Measurements from ENCODE around the gene PCDHGB3.
"Not testable (repeated sequence)": the region's sequence is repeated elsewhere in the genome, so short reads cannot be mapped to it uniquely, and the experiment has no call there.

PCDHGB3 gene

DNA sequence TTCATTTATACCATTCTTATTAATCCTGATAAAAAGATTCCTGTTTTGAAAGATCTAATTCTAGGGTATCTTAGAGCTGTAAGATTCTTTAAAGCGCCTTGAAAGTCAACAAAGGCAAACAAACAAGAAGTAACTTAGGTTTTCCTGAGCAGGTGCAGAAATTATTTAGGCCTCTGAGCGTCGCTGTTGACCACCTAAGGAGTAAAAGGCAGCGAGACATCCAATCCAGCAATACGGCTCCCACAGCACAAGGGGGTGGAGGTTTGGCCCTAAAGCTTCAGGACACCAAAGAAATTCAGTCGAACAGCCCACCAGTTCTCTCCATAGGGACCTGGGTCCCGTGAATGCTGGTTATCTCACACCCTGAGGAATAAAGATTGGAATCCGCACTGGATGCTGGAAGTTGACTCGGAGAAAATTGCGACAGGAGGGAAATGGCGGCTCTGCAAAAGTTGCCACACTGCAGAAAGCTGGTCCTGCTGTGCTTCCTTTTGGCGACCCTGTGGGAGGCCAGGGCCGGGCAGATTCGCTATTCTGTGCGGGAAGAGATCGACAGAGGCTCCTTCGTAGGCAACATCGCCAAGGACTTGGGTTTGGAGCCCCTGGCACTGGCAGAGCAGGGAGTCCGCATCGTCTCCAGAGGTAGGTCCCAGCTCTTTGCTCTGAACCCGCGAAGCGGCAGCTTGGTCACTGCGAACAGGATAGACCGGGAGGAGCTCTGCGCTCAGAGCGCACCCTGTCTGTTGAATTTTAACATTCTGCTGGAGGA lies 31.3 kb upstream of the PCDHGB3 start, which contains the start of gene PCDHGA2:
PCDHGA2 (plus strand) TSS at position 223 of the 769 bp plus-strand sequence.
- no peak within 1 kb of the TSS for H3K27ac ChIP-seq
- TF ChIP-seq, protein P1, sequence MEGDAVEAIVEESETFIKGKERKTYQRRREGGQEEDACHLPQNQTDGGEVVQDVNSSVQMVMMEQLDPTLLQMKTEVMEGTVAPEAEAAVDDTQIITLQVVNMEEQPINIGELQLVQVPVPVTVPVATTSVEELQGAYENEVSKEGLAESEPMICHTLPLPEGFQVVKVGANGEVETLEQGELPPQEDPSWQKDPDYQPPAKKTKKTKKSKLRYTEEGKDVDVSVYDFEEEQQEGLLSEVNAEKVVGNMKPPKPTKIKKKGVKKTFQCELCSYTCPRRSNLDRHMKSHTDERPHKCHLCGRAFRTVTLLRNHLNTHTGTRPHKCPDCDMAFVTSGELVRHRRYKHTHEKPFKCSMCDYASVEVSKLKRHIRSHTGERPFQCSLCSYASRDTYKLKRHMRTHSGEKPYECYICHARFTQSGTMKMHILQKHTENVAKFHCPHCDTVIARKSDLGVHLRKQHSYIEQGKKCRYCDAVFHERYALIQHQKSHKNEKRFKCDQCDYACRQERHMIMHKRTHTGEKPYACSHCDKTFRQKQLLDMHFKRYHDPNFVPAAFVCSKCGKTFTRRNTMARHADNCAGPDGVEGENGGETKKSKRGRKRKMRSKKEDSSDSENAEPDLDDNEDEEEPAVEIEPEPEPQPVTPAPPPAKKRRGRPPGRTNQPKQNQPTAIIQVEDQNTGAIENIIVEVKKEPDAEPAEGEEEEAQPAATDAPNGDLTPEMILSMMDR (IDR thresholded peaks at IDR 0.05): peak; percentile 73
- no peak for TF ChIP-seq ZFX (IDR thresholded peaks at IDR 0.05; ENCODE audit: borderline replicate concordance)

DNA sequence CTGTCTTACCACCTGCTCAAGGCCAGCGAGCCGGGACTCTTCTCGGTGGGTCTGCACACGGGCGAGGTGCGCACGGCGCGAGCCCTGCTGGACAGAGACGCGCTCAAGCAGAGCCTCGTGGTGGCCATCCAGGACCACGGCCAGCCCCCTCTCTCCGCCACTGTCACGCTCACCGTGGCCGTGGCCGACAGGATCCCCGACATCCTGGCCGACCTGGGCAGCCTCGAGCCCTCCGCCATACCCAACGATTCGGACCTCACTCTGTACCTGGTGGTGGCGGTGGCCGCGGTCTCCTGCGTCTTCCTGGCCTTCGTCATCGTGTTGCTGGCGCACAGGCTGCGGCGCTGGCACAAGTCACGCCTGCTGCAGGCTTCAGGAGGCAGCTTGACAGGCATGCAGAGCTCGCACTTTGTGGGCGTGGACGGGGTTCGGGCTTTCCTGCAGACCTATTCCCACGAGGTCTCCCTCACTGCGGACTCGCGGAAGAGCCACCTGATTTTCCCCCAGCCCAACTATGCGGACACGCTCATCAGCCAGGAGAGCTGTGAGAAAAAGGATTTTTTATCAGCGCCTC lies 29.2 kb upstream of the PCDHGB3 start:
- H3K27ac ChIP-seq: not testable (repeated sequence)

DNA sequence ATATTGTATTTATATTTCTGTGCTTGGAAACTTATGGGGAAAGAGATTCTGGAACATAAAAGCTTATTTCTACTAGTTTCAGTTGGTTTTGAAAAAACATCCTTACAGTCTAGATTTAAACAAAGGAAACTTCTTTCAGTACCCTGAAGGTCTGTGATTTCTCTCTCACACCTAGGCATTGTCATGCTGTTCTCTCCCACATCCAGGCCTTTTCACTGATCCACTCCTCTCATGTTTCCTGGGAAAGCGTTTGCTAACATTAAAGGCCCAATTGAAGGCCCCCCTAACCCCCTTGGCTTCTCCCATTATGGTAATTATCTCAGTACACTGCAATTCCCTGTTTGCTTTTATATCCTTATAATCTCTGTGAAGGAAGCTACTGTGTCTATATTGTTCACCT lies 27.3 kb upstream of the PCDHGB3 start:
- H3K27ac ChIP-seq: no peak overlapping the region
- no peak for TF ChIP-seq ZFX (IDR thresholded peaks at IDR 0.05; ENCODE audit: borderline replicate concordance)
- TF ChIP-seq, protein P1 (IDR thresholded peaks at IDR 0.05): no peak

DNA sequence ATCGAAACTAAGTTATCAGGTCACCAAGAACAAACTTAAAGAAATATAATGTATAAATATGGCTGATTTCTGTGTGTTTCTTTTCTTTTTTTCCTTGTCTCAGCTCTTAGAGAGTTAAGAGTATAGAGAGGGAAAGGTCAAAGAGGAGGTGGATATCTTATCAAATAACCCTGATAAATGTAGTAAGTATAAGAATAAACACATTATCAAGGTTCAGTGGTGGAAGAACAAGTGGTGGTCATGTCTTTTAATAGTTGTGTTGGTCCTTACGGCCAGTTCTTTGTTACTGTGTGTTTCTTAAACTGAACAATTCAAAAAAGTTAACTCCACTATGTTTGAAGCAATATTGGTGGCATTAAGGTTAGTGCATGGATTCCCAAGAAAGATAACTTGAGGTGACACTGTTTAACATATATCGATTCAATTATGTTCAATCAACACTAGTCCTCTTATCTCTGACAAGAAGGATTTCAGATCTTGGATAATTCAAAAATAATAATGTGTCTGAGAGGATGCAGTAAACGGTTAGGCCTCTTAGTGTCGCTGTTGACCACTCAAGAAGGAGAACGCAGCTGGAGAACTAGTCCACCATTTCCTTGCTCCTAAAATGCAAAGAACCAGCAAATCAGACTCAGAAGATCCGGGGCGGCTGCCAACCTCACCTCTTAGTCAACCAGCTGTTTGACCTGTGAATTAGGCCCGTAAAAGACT lies 26.6 kb upstream of the PCDHGB3 start, which contains the start of gene PCDHGA3:
PCDHGA3 (plus strand) TSS at position 588 of the 711 bp plus-strand sequence. CDS start 205 bp downstream, outside the sequence.
- TF ChIP-seq, protein P1 (IDR thresholded peaks at IDR 0.05): peak; percentile 74
- TF ChIP-seq ZFX (IDR thresholded peaks at IDR 0.05; ENCODE audit: borderline replicate concordance): no peak
- 0 out of 2 replicates have a peak within 1 kb of the TSS, but pooled peaks have one; percentile 7 for H3K27ac ChIP-seq

DNA sequence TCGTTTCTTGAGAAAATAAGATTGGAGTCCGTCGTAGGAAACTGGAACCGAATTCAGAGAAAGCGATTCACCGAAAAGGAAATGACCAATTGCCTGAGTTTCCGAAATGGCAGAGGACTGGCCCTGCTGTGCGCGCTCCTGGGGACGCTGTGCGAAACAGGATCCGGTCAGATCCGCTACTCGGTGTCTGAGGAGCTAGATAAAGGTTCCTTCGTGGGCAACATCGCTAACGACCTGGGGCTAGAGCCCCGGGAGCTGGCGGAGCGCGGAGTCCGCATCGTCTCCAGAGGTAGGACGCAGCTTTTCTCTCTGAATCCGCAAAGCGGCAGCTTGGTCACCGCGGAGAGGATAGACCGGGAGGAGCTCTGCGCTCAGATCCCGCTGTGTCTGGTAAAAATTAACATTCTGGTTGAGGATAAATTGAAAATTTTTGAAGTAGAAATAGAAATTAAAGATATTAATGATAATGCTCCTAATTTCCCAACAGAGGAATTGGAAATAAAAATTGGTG lies 26.0 kb upstream of the PCDHGB3 start:
- 0 out of 2 replicates have a peak overlapping the region, but pooled peaks have one; percentile 7 for H3K27ac ChIP-seq
- TF ChIP-seq, protein P1 (IDR thresholded peaks at IDR 0.05): peak; percentile 52
- TF ChIP-seq ZFX (IDR thresholded peaks at IDR 0.05; ENCODE audit: borderline replicate concordance): no peak

DNA sequence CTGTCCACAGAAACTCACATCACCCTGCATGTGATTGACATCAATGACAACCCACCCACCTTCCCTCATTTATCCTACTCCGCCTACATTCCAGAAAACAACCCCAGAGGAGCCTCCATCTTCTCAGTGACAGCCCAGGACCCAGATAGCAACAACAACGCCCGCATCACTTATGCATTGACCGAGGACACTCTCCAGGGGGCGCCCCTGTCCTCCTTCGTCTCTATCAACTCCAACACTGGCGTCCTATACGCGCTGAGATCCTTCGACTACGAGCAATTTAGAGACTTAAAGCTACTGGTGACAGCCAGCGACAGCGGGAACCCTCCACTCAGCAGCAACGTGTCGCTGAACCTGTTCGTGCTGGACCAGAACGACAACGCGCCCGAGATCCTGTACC lies 24.7 kb upstream of the PCDHGB3 start:
- no peak for TF ChIP-seq ZFX (IDR thresholded peaks at IDR 0.05; ENCODE audit: borderline replicate concordance)
- TF ChIP-seq, protein P1 (IDR thresholded peaks at IDR 0.05): 0 out of 2 replicates have a peak, but pooled peaks have one; percentile 11
- H3K27ac ChIP-seq: no peak overlapping the region

DNA sequence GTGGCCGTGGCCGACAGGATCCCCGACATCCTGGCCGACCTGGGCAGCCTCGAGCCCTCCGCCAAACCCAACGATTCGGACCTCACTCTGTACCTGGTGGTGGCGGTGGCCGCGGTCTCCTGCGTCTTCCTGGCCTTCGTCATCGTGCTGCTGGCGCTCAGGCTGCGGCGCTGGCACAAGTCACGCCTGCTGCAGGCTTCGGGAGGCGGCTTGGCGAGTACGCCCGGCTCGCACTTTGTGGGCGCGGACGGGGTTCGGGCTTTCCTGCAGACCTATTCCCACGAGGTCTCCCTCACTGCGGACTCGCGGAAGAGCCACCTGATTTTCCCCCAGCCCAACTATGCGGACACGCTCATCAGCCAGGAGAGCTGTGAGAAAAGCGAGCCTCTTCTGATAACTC lies 24.0 kb upstream of the PCDHGB3 start:
- H3K27ac ChIP-seq: not testable (repeated sequence)
